HG02852 (cell line): ENCODE measurements around the gene LRRTM2.
"Not testable (repeated sequence)": the region's sequence is repeated elsewhere in the genome, so short reads cannot be mapped to it uniquely, and the experiment has no call there.

Experiments
- ATAC-seq: cut with Tn5 transposase; IDR thresholded peaks from one replicate; pipeline ENCODE4 v1.9.1; 2021; ENCODE audit warnings: mild to moderate bottlenecking, moderate library complexity; ENCODE audit not compliant: unreplicated experiment

LRRTM2 gene

GRCh38 chr5:138874771-138875551 is at the start of gene LRRTM2:
Gene LRRTM2 (minus strand): TSS chr5:138875335. CDS start chr5:138874911, 424 bp downstream.
- no peak for ATAC-seq

GRCh38 chr5:138922494-138922893 is 47.4 kb upstream of the LRRTM2 start:
- no peak for ATAC-seq

- not testable (repeated sequence) for ATAC-seq
Observed at GRCh38 chr5:138921362-138921761, 46.2 kb upstream of the LRRTM2 start.

GRCh38 chr5:138920181-138920580 is 45.0 kb upstream of the LRRTM2 start:
- no peak for ATAC-seq

GRCh38 chr5:138918686-138919085 is 43.6 kb upstream of the LRRTM2 start:
- ATAC-seq = no peak

- no peak for ATAC-seq
Observed at GRCh38 chr5:138914338-138914737, 39.2 kb upstream of the LRRTM2 start.

- ATAC-seq = no peak
Observed at GRCh38 chr5:138913773-138914172, 38.6 kb upstream of the LRRTM2 start.

GRCh38 chr5:138912093-138912492 is 37.0 kb upstream of the LRRTM2 start:
- ATAC-seq = no peak

- ATAC-seq = no peak
Observed at GRCh38 chr5:138911441-138911840, 36.3 kb upstream of the LRRTM2 start.

- ATAC-seq = no peak
Observed at GRCh38 chr5:138910546-138911185, 35.5 kb upstream of the LRRTM2 start.

- ATAC-seq = no peak
Observed at GRCh38 chr5:138909734-138910133, 34.6 kb upstream of the LRRTM2 start.

GRCh38 chr5:138905541-138905940 is 30.4 kb upstream of the LRRTM2 start:
- ATAC-seq = no peak

GRCh38 chr5:138903130-138903775 is 28.1 kb upstream of the LRRTM2 start:
- no peak for ATAC-seq

- no peak for ATAC-seq
Observed at GRCh38 chr5:138901716-138902115, 26.6 kb upstream of the LRRTM2 start.

- ATAC-seq = no peak
Observed at GRCh38 chr5:138900281-138900965, 25.3 kb upstream of the LRRTM2 start.

GRCh38 chr5:138898742-138899141 is 23.6 kb upstream of the LRRTM2 start:
- ATAC-seq = no peak

GRCh38 chr5:138898299-138898698 is 23.2 kb upstream of the LRRTM2 start:
- ATAC-seq = no peak

GRCh38 chr5:138895918-138896317 is 20.8 kb upstream of the LRRTM2 start:
- no peak for ATAC-seq

GRCh38 chr5:138890644-138891043 is 15.5 kb upstream of the LRRTM2 start:
- ATAC-seq = no peak

GRCh38 chr5:138889994-138890393 is 14.9 kb upstream of the LRRTM2 start:
- ATAC-seq = no peak

GRCh38 chr5:138884554-138884953 is 9.4 kb upstream of the LRRTM2 start:
- ATAC-seq = no peak
